GM21619 (cell line): Measurements from ENCODE around the gene ZFP2.
A peak's percentile ranks its signal among the peaks of the same experiment; 100 is the strongest.
"Not testable (repeated sequence)": the region's sequence is repeated elsewhere in the genome, so short reads cannot be mapped to it uniquely, and the experiment has no call there.

ENCODE experiments used
- ATAC-seq: cut with Tn5 transposase; IDR thresholded peaks from one replicate; pipeline ENCODE4 v1.9.1; 2021; ENCODE audit not compliant: unreplicated experiment

The ZFP2 gene

GRCh38 chr5:178895615-178896571, at the start of gene ZFP2:
TSS of gene ZFP2 (plus strand) at chr5:178895913. CDS start at chr5:178931314, 35,401 bp downstream.
- ATAC-seq: no peak

- ATAC-seq: no peak
Observed at GRCh38 chr5:178849316-178849715, 46.4 kb upstream of the ZFP2 start.

GRCh38 chr5:178851951-178852350, 43.8 kb upstream of the ZFP2 start:
- no peak for ATAC-seq

GRCh38 chr5:178854284-178854683, 41.4 kb upstream of the ZFP2 start:
- no peak for ATAC-seq

- ATAC-seq: peak; percentile 99
Observed at GRCh38 chr5:178859625-178860521, 35.8 kb upstream of the ZFP2 start, which contains the start of gene ZNF354B. TSS of gene ZNF354B (plus strand) at chr5:178859953. CDS start at chr5:178861048, 1,095 bp downstream.

DNA sequence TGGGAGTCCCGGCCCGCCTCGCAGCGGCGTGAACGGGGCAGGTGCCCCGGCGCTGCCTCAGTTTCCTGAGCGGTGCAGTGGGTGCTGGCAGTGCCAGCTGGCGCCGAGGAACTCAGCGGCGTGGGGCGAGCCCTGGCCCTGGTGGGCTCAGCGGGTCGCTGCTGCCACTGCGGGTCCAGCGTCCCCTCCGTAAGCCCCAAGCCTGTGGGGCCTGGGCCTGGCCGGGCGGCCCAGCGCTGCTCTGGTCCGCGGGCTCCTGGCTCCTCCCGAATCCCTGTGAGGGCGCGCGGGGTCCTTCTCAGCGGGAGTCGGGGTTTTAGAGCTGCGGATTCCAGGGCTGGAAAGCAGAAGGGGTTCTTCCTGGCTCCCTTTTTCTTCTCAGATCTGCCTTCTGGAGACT, 35.1 kb upstream of the ZFP2 start:
- ATAC-seq: not testable (repeated sequence)

DNA sequence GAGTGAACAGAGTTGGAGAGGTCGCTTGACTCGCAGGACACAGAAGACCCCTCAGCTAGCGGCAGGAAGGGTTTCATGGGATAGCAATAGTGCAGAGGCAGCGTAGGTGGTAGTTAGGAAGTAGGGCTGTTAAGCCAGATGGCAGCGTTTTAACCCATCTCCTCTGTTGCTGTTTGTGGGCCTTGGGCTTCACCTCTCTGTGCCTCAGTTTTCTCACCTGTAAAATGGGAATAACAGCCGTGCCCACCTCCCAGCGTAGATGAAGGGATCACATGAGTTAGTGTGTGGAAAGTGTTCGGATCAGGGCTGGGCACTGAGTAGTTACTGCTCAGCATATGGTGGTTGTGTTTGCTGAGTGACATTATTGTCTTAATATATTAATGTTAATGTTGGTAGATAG, 34.1 kb upstream of the ZFP2 start:
- no peak for ATAC-seq

DNA sequence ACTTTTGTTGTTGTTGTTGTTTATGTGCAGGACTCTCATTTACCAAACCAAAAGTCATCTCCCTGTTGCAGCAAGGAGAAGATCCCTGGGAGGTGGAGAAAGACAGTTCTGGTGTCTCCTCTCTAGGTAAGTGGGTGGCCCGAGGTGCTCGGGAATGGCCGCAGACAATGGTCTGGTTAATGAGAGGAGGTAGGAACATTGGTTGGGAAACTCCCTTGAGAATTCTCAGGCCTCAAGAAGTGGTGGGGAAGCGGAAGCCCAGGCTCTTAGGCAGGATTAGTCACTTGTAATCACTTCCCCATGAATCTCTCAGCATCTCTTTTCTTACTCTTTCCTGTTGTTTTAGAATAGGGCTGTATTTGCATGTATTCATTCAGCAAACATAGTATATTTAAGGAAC, 28.8 kb upstream of the ZFP2 start:
- no peak for ATAC-seq

DNA sequence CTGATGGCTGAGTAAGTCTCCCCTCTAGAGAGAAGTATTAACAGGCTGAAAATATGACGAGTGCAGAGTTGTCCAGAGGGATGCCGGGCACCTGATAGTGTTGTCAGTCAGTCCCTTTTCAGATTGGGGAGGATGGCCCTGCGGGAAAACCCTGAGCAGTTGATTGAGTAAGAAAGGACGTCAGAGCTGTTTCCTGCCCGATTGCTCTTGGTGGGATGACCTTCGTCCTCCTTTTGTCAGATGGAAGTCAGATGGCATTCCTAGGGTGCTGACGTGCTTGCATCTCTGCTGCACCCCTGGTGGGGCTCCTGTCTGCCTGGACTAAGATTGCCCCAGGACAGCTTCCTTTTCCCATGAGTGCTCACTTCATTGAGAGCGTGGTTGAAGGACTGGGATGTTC, 26.1 kb upstream of the ZFP2 start:
- ATAC-seq: no peak

DNA sequence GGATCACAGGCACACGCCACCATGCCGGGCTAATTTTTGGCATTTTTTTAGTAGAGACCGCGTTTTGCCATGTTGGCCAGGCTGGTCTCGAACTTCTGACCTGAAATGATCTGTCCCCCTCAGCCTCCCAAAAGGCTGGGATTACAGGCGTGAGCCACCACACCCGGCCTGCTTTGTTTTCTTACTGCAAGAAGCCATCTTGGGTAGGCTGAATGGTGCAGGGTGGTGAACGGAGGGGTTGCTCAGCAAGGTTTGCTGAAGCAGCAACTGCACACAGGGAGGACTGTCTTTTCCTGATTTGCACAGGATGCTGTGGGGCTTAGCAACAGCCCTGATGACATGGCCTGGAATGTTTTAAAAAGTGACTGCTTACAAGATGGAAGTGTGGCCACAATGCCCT, 25.3 kb upstream of the ZFP2 start:
- no peak for ATAC-seq

DNA sequence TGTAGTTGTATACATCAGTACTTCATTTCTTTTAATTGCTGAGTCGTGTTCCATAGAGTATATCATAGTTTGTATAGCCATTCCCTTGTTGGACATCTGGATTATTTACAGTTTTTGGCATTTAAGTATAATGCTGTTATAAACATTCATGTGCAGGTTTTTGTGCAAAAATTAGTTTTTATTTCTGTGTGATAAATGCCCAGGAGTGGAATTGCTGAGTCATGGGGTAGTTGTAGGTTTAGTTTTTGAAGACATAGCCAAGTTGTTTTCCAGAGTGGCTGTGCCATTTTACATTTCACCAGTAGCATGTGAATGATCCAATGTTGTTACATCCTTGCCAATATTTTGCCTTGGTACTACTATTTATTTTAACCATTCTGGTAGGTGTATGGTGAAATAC, 23.4 kb upstream of the ZFP2 start:
- ATAC-seq: no peak

DNA sequence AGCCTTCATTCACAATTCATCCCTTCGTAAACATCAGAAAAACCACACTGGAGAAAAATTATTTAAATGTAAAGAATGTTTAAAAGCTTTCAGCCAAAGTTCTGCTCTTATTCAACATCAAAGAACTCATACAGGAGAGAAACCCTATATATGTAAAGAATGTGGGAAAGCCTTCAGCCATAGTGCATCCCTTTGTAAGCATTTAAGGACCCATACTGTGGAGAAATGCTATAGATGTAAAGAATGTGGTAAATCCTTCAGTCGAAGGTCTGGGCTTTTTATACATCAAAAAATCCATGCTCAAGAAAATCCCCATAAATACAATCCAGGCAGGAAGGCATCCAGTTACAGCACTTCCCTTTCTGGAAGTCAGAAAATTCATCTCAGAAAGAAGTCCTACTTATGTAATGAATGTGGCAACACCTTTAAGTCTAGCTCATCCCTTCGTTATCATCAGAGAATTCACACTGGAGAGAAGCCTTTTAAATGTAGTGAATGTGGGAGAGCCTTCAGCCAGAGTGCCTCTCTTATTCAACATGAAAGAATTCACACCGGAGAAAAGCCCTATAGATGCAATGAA, 12.5 kb upstream of the ZFP2 start:
- ATAC-seq: not testable (repeated sequence)

DNA sequence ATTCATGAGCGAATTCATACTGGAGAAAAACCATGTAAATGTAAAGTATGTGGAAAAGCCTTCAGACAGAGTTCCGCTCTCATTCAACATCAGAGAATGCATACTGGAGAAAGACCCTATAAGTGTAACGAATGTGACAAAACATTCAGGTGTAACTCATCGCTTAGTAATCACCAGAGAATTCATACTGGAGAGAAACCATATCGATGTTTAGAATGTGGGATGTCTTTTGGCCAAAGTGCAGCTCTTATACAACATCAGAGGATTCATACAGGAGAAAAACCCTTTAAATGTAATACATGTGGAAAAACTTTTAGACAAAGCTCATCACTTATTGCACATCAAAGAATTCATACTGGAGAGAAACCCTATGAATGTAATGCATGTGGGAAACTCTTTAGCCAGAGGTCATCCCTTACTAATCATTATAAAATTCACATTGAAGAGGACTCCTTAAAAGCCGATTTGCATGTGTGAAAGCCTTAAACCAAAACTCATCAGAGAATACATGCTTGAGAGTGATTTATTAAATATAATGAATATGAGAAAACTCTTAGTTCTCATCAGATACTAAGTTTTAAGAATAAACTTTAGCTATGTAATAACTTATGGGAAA, 11.8 kb upstream of the ZFP2 start:
- ATAC-seq: no peak

GRCh38 chr5:178899289-178899688, 3.6 kb downstream of the ZFP2 start:
- no peak for ATAC-seq

GRCh38 chr5:178902849-178903248, 7.1 kb downstream of the ZFP2 start:
- ATAC-seq: no peak

DNA sequence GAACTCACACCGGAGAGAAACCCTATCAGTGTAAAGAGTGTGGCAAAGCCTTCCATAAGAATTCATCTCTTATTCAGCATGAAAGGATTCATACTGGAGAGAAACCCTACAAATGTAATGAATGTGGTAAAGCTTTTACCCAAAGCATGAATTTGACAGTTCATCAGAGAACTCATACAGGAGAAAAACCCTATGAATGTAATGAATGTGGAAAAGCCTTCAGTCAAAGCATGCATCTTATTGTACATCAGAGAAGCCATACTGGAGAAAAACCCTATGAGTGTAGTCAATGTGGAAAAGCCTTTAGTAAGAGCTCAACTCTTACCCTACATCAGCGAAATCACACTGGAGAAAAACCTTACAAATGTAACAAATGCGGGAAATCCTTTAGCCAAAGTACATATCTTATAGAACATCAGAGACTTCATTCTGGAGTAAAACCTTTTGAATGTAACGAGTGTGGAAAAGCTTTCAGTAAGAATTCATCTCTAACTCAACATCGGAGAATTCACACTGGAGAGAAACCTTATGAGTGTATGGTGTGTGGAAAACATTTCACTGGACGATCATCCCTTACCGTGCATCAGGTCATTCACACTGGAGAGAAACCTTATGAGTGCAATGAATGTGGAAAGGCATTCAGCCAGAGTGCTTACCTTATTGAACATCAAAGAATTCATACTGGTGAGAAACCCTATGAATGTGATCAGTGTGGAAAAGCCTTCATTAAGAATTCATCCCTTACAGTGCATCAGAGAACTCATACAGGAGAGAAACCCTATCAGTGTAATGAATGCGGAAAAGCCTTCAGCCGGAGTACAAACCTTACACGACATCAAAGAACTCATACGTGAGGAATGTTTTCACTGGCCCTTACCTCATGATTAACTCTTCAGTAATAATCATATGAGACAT, 36.4 kb downstream of the ZFP2 start:
- no peak for ATAC-seq

- no peak for ATAC-seq
Observed at GRCh38 chr5:178940569-178941360, 45.1 kb downstream of the ZFP2 start, which contains the start of gene ZNF454. TSS of gene ZNF454 (plus strand) at chr5:178941198. CDS start at chr5:178942792, 1,594 bp downstream.

- ATAC-seq: no peak
Observed at GRCh38 chr5:178941361-178941760, 45.6 kb downstream of the ZFP2 start.
